Testis (tissue), 3 donors: ENCODE data around the gene PALM2AKAP2. TPM values are rescaled to one million over a fixed set of nuclear protein-coding genes. Genes with fewer than 3 reads are reported as not detected.

Source experiments
- DNase-seq: peaks from one replicate; pipeline ENCODE4 v3.0.0-alpha.2; 2019
- H3K27ac ChIP-seq, 2 donors: fragments of 200-600 bp; sonication (generic); one replicate each; pipeline ENCODE4 v1.5.1; 2019
- H3K27me3 ChIP-seq: fragments of 200-600 bp; sonication (generic); one replicate; pipeline ENCODE4 v1.5.1; 2019
- H3K36me3 ChIP-seq: fragments of 200-600 bp; sonication (generic); one replicate; pipeline ENCODE4 v1.5.1; 2017; ENCODE audit warnings: low read depth; ENCODE audit errors: missing control alignments
- H3K4me1 ChIP-seq: fragments of 200-600 bp; sonication (generic); one replicate; pipeline ENCODE4 v1.5.1; 2019
- H3K4me3 ChIP-seq, 2 donors: fragments of 200-600 bp; sonication (generic); one replicate each; pipeline ENCODE4 v1.5.1; 2017 to 2019
- H3K9me3 ChIP-seq: fragments of 200-600 bp; sonication (generic); one replicate; pipeline ENCODE4 v1.5.1; 2017
- POLR2A ChIP-seq: fragments of 450-650 bp; IDR thresholded peaks from one replicate; pipeline ENCODE4 v1.6.1; 2017; ENCODE audit warnings: antibody characterized with exemption, mild to moderate bottlenecking, moderate library complexity
- WGBS, 2 donors: methylation state at CpG; one replicate each; pipeline ENCODE4 v1.1.5; 2018; 5-methylcytosine and 5-hydroxymethylcytosine counted together
- intact Hi-C: fragments of 100-400 bp; cut with DNase I; formaldehyde crosslinking; loops from one replicate; pipeline ENCODE4 v1.15.1; 2023; ENCODE audit warnings: low total_unique reads
- polyA plus RNA-seq: library from polyadenylated mRNA; stranded (reverse); fragments of 350-450 nt; fragmentation: Illumina TruSeq; extraction: RNeasy Lipid Tissue Mini Kit (QIAGEN cat#74804); gene quantifications from one replicate; pipeline ENCODE4 v1.2.3, GENCODE V29; 2014; ENCODE audit warnings: low read depth, low replicate concordance; ENCODE audit not compliant: insufficient read depth
- total RNA-seq, 2 donors: library from RNA; depleted of rRNA; stranded (reverse); fragments of >200 nt; gene quantifications; one replicate each; pipeline ENCODE4 v1.2.3, GENCODE V29; 2016
- TF ChIP-seq, protein P1 (sequence below), 3 experiments: fragments of 450-650 bp in 2 of 3; fragments of 200-600 bp in 1 of 3; sonication (generic) in 1 of 3; IDR thresholded peaks; one replicate each; pipeline ENCODE4 v1.5.1; 2016 to 2019; ENCODE audit warnings: antibody characterized with exemption in 3 of 3, mild to moderate bottlenecking in 2 of 3, moderate library complexity in 1 of 3

The PALM2AKAP2 gene
- total and polyA plus RNA-seq, 3 donors from 2014 or later, result 0.25 to 2.3 (median 0.87) TPM

DNA sequence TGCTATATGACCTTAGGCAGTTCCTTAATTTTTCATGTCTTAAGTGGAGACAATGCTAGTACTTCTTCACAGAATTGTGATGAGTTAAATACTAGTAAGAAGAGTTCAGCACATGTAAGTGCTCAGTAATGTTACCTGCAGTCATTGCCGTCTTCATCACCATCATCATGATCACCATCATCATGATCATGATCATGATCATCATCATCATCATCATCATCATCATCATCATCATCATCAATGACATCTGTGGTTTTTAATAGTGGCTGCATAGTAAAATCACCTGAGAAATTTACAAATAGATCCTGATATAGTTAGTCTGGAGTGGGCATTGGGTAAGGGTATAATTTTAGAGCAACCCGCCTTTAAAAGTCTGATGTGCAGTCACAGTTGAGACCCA lies 14.7 kb upstream of the PALM2AKAP2 start:
- no peaks in the 10 kb centered on the region for H3K9me3 ChIP-seq
- TF ChIP-seq POLR2A, result no peak
- TF ChIP-seq, protein P1, sequence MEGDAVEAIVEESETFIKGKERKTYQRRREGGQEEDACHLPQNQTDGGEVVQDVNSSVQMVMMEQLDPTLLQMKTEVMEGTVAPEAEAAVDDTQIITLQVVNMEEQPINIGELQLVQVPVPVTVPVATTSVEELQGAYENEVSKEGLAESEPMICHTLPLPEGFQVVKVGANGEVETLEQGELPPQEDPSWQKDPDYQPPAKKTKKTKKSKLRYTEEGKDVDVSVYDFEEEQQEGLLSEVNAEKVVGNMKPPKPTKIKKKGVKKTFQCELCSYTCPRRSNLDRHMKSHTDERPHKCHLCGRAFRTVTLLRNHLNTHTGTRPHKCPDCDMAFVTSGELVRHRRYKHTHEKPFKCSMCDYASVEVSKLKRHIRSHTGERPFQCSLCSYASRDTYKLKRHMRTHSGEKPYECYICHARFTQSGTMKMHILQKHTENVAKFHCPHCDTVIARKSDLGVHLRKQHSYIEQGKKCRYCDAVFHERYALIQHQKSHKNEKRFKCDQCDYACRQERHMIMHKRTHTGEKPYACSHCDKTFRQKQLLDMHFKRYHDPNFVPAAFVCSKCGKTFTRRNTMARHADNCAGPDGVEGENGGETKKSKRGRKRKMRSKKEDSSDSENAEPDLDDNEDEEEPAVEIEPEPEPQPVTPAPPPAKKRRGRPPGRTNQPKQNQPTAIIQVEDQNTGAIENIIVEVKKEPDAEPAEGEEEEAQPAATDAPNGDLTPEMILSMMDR (IDR thresholded peaks at IDR 0.05), result no peak
- H3K27me3 ChIP-seq, result no peaks in the 10 kb centered on the region
- intact Hi-C loops, result no loop called here
- H3K4me1 ChIP-seq, result no peaks in the 10 kb centered on the region
- no peak overlapping the region for H3K27ac ChIP-seq
- 94 to 97% methylated on average over 2 of the region's 2 CpGs for WGBS, 2 donors
- no peak for DNase-seq
- no peaks in the 10 kb centered on the region for H3K36me3 ChIP-seq
- H3K4me3 ChIP-seq, result no peak overlapping the region

DNA sequence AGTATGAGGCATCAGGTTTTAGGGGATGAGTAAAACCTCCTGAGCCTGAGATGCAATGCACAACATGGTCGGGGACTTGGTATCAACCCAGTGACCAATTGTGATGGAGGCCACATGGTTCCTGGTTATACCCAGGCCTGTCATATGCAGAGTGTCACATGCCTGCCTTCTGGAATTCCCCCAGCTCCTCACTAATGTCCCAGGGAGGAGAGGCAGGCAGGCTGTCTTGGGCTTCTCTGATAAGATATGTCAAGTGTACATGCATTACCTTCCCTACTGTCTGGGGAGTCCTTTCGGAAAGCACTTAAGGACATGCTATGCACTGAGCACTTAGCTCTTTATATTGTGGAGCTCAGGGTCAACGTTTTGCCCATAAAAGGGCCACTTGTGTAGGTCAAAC lies 14.2 kb upstream of the PALM2AKAP2 start:
- TF ChIP-seq, protein P1 (IDR thresholded peaks at IDR 0.05), result no peak
- no peak for TF ChIP-seq POLR2A
- 76 to 77% methylated on average over 3 of the region's 3 CpGs for WGBS, 2 donors
- no peak overlapping the region for H3K27ac ChIP-seq
- no peak for DNase-seq
- no peaks in the 10 kb centered on the region for H3K36me3 ChIP-seq
- H3K4me3 ChIP-seq, result no peak overlapping the region
- no peaks in the 10 kb centered on the region for H3K4me1 ChIP-seq
- H3K9me3 ChIP-seq, result no peaks in the 10 kb centered on the region
- no peaks in the 10 kb centered on the region for H3K27me3 ChIP-seq
- intact Hi-C loops, result no loop called here

DNA sequence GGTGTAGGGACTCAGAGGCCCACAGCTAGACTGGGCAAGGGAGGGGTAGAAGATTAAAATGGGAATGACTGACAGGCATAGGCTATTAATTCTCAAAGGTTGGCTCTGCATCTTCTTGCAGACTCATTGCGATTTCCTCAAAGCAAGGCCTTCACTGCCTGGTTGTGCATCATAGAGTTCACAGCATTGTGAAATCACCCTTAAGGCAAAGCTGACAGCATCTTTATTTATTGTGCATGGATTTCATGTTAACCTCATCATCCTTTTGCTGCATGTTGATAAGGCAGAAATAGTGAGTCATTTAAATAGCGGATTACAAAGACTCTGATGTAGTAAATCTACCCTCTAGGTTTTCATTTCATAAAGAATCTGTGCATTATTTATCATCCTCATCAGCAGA lies 13.6 kb upstream of the PALM2AKAP2 start:
- H3K9me3 ChIP-seq, result no peaks in the 10 kb centered on the region
- H3K27me3 ChIP-seq, result no peaks in the 10 kb centered on the region
- DNase-seq, result no peak
- no peaks in the 10 kb centered on the region for H3K4me1 ChIP-seq
- no peaks in the 10 kb centered on the region for H3K36me3 ChIP-seq
- TF ChIP-seq, protein P1 (IDR thresholded peaks at IDR 0.05), result no peak
- TF ChIP-seq POLR2A, result no peak
- H3K27ac ChIP-seq, result no peak overlapping the region
- H3K4me3 ChIP-seq, result no peak overlapping the region
- intact Hi-C loops, result no loop called here
- 85 to 94% methylated on average over 2 of the region's 2 CpGs for WGBS, 2 donors

DNA sequence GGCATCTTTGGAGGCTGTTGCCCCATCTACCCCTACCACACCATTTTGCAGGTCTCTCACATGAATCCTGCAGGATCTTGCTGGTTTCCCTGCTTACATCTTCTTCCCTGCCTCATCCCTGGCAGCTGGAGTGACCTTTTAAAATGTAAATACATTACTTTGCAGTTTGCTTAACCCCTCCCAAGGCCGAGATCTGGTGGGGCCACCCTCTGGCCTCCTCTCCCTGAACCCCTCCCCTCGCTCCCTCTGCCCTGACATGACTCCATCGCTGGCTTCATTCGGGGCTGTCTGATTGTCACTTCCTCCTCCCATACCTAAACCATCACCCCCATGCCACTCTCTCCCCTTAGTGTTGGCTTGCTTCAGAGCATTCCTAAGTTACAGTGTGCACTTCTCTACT lies 12.6 kb upstream of the PALM2AKAP2 start:
- Histone ChIP-seq H3K9me3 (no peaks in the 10 kb centered on the region), H3K27me3 (no peaks in the 10 kb centered on the region), H3K36me3 (no peaks in the 10 kb centered on the region), H3K4me1 (no peaks in the 10 kb centered on the region), H3K27ac (no peak overlapping the region), H3K4me3 (no peak overlapping the region)
- DNase-seq, result no peak
- WGBS, 2 donors, result 67 to 78% methylated on average over 4 of the region's 4 CpGs
- intact Hi-C loops, result no loop called here
- TF ChIP-seq POLR2A, result no peak
- TF ChIP-seq, protein P1 (IDR thresholded peaks at IDR 0.05), result no peak

DNA sequence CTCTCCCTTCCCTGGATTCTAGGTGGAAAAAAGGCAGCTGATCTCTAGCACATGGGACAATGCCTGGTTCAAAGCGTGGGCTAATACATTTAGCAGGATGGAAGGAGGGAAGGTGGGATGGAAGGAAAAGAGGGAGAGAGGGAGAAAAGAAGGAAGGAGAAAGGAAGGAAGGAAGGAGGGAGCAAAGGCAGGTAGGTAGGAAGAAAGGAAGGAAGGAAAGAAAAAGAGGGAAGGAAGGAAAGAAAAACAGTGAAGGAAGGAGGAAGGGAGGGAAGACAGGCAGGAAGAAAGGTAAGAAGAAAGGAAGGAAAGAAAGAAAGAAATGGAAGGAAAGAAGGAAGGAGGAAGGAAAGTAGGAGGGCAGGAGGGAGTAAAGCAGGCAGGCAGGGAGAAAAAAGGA lies 12.2 kb upstream of the PALM2AKAP2 start:
- Histone ChIP-seq H3K27me3 (no peaks in the 10 kb centered on the region), H3K4me1 (no peaks in the 10 kb centered on the region), H3K4me3 (no peak overlapping the region), H3K9me3 (no peaks in the 10 kb centered on the region), H3K27ac (no peak overlapping the region), H3K36me3 (no peaks in the 10 kb centered on the region)
- intact Hi-C loops, result no loop called here
- TF ChIP-seq POLR2A, result no peak
- TF ChIP-seq, protein P1 (IDR thresholded peaks at IDR 0.05), result no peak
- DNase-seq, result no peak
- 89 to 91% methylated on average over 1 of the region's 1 CpG for WGBS, 2 donors
